A549 (cell line): ENCODE data around the gene CDA. TPM values are rescaled to one million over a fixed set of nuclear protein-coding genes. Genes with fewer than 3 reads are reported as not detected.

Experiments used
- ATAC-seq, 2 experiments: fragments of 200-7000 bp in 1 of 2; fragments of >200 bp in 1 of 2; cut with Nextera tagmentation in 1 of 2; cut with Tn5 transposase in 1 of 2; 3 replicates each; pipeline versions ENCODE4 v1.8.0 to v1.9.1; 2018 to 2020; ENCODE audit warnings: mild to moderate bottlenecking in 1 of 2, moderate library complexity in 1 of 2
- CTCF ChIA-PET: fragments of 300-600 bp; sonication (Branson Sonifier 250); formaldehyde crosslinking; extraction: SDS; loops from one replicate; lab custom pipeline; 2021; ENCODE audit warnings: antibody characterized with exemption, inconsistent platforms; lab: Yijun Ruan, JAX
- POLR2A ChIA-PET: fragments of 350-600 bp; formaldehyde crosslinking; extraction: SDS; loops from one replicate; lab custom pipeline; 2021; ENCODE audit warnings: antibody characterized with exemption, inconsistent platforms; lab: Yijun Ruan, JAX
- DNase-seq, 2 experiments: peaks; one replicate each; pipeline versions ENCODE4 v3.0.0 to v3.0.0-alpha.2; 2011 to 2016; ENCODE audit warnings: low read depth in 1 of 2, low spot score in 1 of 2
- FAIRE-seq: peaks from 2 replicates; lab custom pipeline; 2011; peaks lifted over from hg19 to GRCh38; lab: Jason Lieb, UNC
- H3K27ac ChIP-seq, 2 experiments: fragments of >200 bp; sonication (Bioruptor Twin); formaldehyde crosslinking; 3 replicates each; pipeline ENCODE4 v1.5.1; 2016 to 2017
- H3K4me1 ChIP-seq: fragments of >200 bp; sonication (Bioruptor Twin); formaldehyde crosslinking; 3 replicates; pipeline ENCODE4 v1.6.1; 2016
- H3K4me2 ChIP-seq: fragments of >200 bp; sonication (Bioruptor Twin); formaldehyde crosslinking; 3 replicates; pipeline ENCODE4 v1.6.1; 2016
- H3K4me3 ChIP-seq: fragments of >200 bp; sonication (Bioruptor Twin); formaldehyde crosslinking; 3 replicates; pipeline ENCODE4 v1.5.1; 2016
- H3K9me3 ChIP-seq: fragments of >200 bp; sonication (Bioruptor Twin); formaldehyde crosslinking; 3 replicates; pipeline ENCODE4 v1.6.1; 2016
- BHLHE40 ChIP-seq: IDR thresholded peaks from 2 replicates; pipeline ENCODE4 v1.6.1; 2012; ENCODE audit warnings: low read depth, low read length, inconsistent platforms
- CBX2 ChIP-seq: fragments of 200-600 bp; sonication (generic); IDR thresholded peaks from 2 replicates; pipeline ENCODE4 v1.6.1; 2016; ENCODE audit warnings: low read depth, mild to moderate bottlenecking, borderline replicate concordance
- CEBPB ChIP-seq, 2 experiments: fragments of >200 bp in 1 of 2; sonication (Bioruptor Twin) in 1 of 2; formaldehyde crosslinking in 1 of 2; IDR thresholded peaks; 2 replicates each; pipeline ENCODE4 v1.6.1; 2012 to 2016
- CHD2 ChIP-seq: fragments of 150-350 bp; IDR thresholded peaks from 2 replicates; pipeline ENCODE4 v1.6.1; 2014; ENCODE audit warnings: low read length; ENCODE audit not compliant: partially characterized antibody
- CHD4 ChIP-seq: fragments of 200-600 bp; sonication (generic); IDR thresholded peaks from 2 replicates; pipeline ENCODE4 v1.6.1; 2016; ENCODE audit warnings: antibody characterized with exemption, mild to moderate bottlenecking, borderline replicate concordance
- E2F6 ChIP-seq: IDR thresholded peaks from 2 replicates; pipeline ENCODE4 v1.6.1; 2012; ENCODE audit warnings: low read depth, borderline replicate concordance
- EHF ChIP-seq: fragments of 250-450 bp; sonication (Bioruptor Pico); IDR thresholded peaks from 2 replicates; pipeline ENCODE4 v1.5.0; 2020; ENCODE audit warnings: mild to moderate bottlenecking
- EHMT2 ChIP-seq: fragments of 200-600 bp; sonication (generic); IDR thresholded peaks from 2 replicates; pipeline ENCODE4 v1.6.1; 2016; ENCODE audit warnings: antibody characterized with exemption, low read depth, mild to moderate bottlenecking, moderate library complexity
- ELK1 ChIP-seq: fragments of 150-350 bp; IDR thresholded peaks from 2 replicates; pipeline ENCODE4 v1.6.1; 2014; ENCODE audit warnings: low read depth, mild to moderate bottlenecking, low read length
- FOSL2 ChIP-seq, 2 experiments: fragments of 450-650 bp in 1 of 2; fragments of >200 bp in 1 of 2; sonication (Bioruptor Twin) in 1 of 2; formaldehyde crosslinking; IDR thresholded peaks; 2 replicates each; pipeline versions ENCODE4 v1.5.0 to v1.6.1; 2016 to 2020; ENCODE audit warnings: mild to moderate bottlenecking in 1 of 2, moderate library complexity in 1 of 2
- GATA3 ChIP-seq: IDR thresholded peaks from 2 replicates; pipeline ENCODE4 v1.6.1; 2012; ENCODE audit warnings: borderline replicate concordance
- HDAC2 ChIP-seq: fragments of 200-600 bp; sonication (generic); IDR thresholded peaks from 2 replicates; pipeline ENCODE4 v1.6.1; 2016
- HEYL ChIP-seq: fragments of 250-450 bp; sonication (Bioruptor Pico); IDR thresholded peaks from 2 replicates; pipeline ENCODE4 v1.8.0; 2021; ENCODE audit warnings: mild to moderate bottlenecking, moderate library complexity
- JUNB ChIP-seq: fragments of >200 bp; sonication (Bioruptor Twin); formaldehyde crosslinking; IDR thresholded peaks from 2 replicates; pipeline ENCODE4 v1.6.1; 2016
- KDM5A ChIP-seq: fragments of 200-600 bp; sonication (generic); IDR thresholded peaks from 2 replicates; pipeline ENCODE4 v1.6.1; 2016; ENCODE audit warnings: antibody characterized with exemption, mild to moderate bottlenecking
- MAFK ChIP-seq: fragments of 450-650 bp; IDR thresholded peaks from 2 replicates; pipeline ENCODE4 v1.6.1; 2014; ENCODE audit not compliant: partially characterized antibody
- MYC ChIP-seq: IDR thresholded peaks from 2 replicates; pipeline ENCODE4 v1.6.1; 2012; ENCODE audit warnings: mild to moderate bottlenecking, inconsistent platforms, low read length, improper control_type of control experiment, borderline replicate concordance
- NR3C1 ChIP-seq: fragments of >200 bp; sonication (Bioruptor Twin); formaldehyde crosslinking; IDR thresholded peaks from 3 replicates; pipeline ENCODE4 v1.6.1; 2017
- POLR2A ChIP-seq: IDR thresholded peaks from 2 replicates; pipeline ENCODE4 v1.6.1; 2012; ENCODE audit warnings: mild to moderate bottlenecking, low read length
- RAD21 ChIP-seq, 2 experiments: fragments of >200 bp in 1 of 2; sonication (Bioruptor Twin) in 1 of 2; formaldehyde crosslinking in 1 of 2; IDR thresholded peaks in 1 of 2; conservative IDR thresholded peaks in 1 of 2; 2 replicates in 1 of 2; 3 replicates in 1 of 2; pipeline ENCODE4 v1.6.1; 2012 to 2018; ENCODE audit warnings: inconsistent platforms in 1 of 2
- RARB ChIP-seq: fragments of 250-450 bp; sonication (Bioruptor Pico); IDR thresholded peaks from 2 replicates; pipeline ENCODE4 v1.8.0; 2021; ENCODE audit warnings: mild to moderate bottlenecking, moderate library complexity
- RCOR1 ChIP-seq: fragments of 150-350 bp; IDR thresholded peaks from 2 replicates; pipeline ENCODE4 v1.6.1; 2014; ENCODE audit warnings: antibody characterized with exemption, low read length, low read depth
- REST ChIP-seq: fragments of 200-600 bp; sonication (generic); IDR thresholded peaks from 2 replicates; pipeline ENCODE4 v1.6.1; 2016; ENCODE audit warnings: antibody characterized with exemption, mild to moderate bottlenecking, moderate library complexity
- SMC3 ChIP-seq: fragments of >200 bp; sonication (Bioruptor Twin); formaldehyde crosslinking; IDR thresholded peaks from 3 replicates; pipeline ENCODE4 v1.6.1; 2018; ENCODE audit warnings: inconsistent platforms
- TFCP2L1 ChIP-seq: fragments of 250-450 bp; sonication (Bioruptor Pico); IDR thresholded peaks from 2 replicates; pipeline ENCODE4 v1.5.0; 2021; ENCODE audit warnings: mild to moderate bottlenecking
- USF2 ChIP-seq: fragments of 450-650 bp; IDR thresholded peaks from 2 replicates; pipeline ENCODE4 v1.6.1; 2014; ENCODE audit warnings: antibody characterized with exemption
- ZC3H11A ChIP-seq: fragments of 450-650 bp; IDR thresholded peaks from 2 replicates; pipeline ENCODE4 v1.6.1; 2014; ENCODE audit warnings: antibody characterized with exemption, mild to moderate bottlenecking
- ZNF302 ChIP-seq: fragments of 250-450 bp; sonication (Bioruptor Pico); IDR thresholded peaks from 2 replicates; pipeline ENCODE4 v1.9.0; 2021; ENCODE audit warnings: inconsistent platforms, mild to moderate bottlenecking, moderate library complexity
- ZSCAN20 ChIP-seq: fragments of 250-450 bp; sonication (Bioruptor Pico); IDR thresholded peaks from 2 replicates; pipeline ENCODE4 v1.8.0; 2022; ENCODE audit warnings: mild to moderate bottlenecking, moderate library complexity
- WGBS: methylation state at CpG from one replicate; pipeline ENCODE4 v1.1.6; 2017; ENCODE audit errors: missing lambda C conversion rate; 5-methylcytosine and 5-hydroxymethylcytosine counted together
- polyA plus RNA-seq, 4 experiments: library from polyadenylated mRNA; depleted of rRNA in 3 of 4; stranded (reverse); fragments of >200 nt; fragmentation: RNase III in 1 of 4; extraction: RNeasy Plus Mini Kit Qiagen cat#74134 plus additional on column Dnase treatment in 1 of 4; gene quantifications; 2 replicates in 3 of 4; 3 replicates in 1 of 4; pipeline ENCODE4 v1.2.3, GENCODE V29; 2011 to 2017

Gene CDA
- polyA plus RNA-seq, 2 of the 4 experiments (the other 2 are of a cell fraction) = 11.2 to 44.6 TPM

- Histone ChIP-seq H3K27ac (peak overlapping the region; percentile 70 to 89; a peak in 5 of 6 replicates), H3K4me2 (no peak overlapping the region), H3K4me1 (peaks cover 51% of the 10 kb centered on the region), H3K9me3 (no peaks in the 10 kb centered on the region), H3K4me3 (no peak overlapping the region)
- ChIA-PET CTCF (interaction anchor here (1.0 to 2.6 kb wide), 3 partner anchors 28 to 31 kb away, joined by 4 to 7 read pairs (median 5); partner anchors contain the start of gene PINK1), POLR2A (interaction anchor here (1.1 to 1.2 kb wide), 2 partner anchors 11 to 31 kb away, joined by 3 to 4 read pairs; partner anchors contain the start of gene PINK1)
- ATAC-seq (no peak), DNase-seq (no peak), FAIRE-seq (no peak)
- 86% methylated on average over 4 of the region's 4 CpGs for WGBS
- TF ChIP-seq RAD21 (conservative IDR thresholded peaks at IDR 0.05 in 1 of 2, IDR thresholded peaks at IDR 0.05 in 1 of 2) = no peak
- no peak for TF ChIP-seq BHLHE40
- no peak for TF ChIP-seq REST
- TF ChIP-seq CHD2 = no peak
These were observed 14.1 kb downstream of the CDA start for GRCh38 chr1:20602851-20603450.

- ATAC-seq (peak; percentile 88 to 91), DNase-seq (peak in 1 of 2 experiments; percentile 84), FAIRE-seq (no peak)
- no peak overlapping the region for H3K4me3 ChIP-seq
- H3K4me2 ChIP-seq = peak overlapping the region; percentile 42
- ChIA-PET POLR2A (interaction anchor here (1.1 to 1.2 kb wide), 2 partner anchors 10 to 30 kb away, joined by 3 to 4 read pairs; partner anchors contain the start of gene PINK1), CTCF (interaction anchor here (1.0 to 2.6 kb wide), 4 partner anchors 10 to 30 kb away, joined by 4 to 7 read pairs (median 5); partner anchors contain the start of gene PINK1)
- H3K4me1 ChIP-seq = peaks cover 51% of the 10 kb centered on the region
- WGBS = 36% methylated on average over 9 of the region's 9 CpGs
- no peaks in the 10 kb centered on the region for H3K9me3 ChIP-seq
- H3K27ac ChIP-seq = peak overlapping the region; percentile 71 to 89
- peak; percentile 61 for TF ChIP-seq JUNB
- TF ChIP-seq E2F6 = no peak
- TF ChIP-seq CHD4 = no peak
- TF ChIP-seq ZC3H11A = no peak
- TF ChIP-seq POLR2A = no peak
- no peak for TF ChIP-seq ELK1
- TF ChIP-seq KDM5A = no peak
- 0 out of 3 replicates have a peak, but pooled peaks have one; percentile 12 for TF ChIP-seq SMC3
- no peak for TF ChIP-seq ZSCAN20 (CRISPR knock-in tag)
- TF ChIP-seq HDAC2 = no peak
- TF ChIP-seq RARB (CRISPR knock-in tag) = no peak
- TF ChIP-seq RCOR1 = no peak
- TF ChIP-seq FOSL2 (IDR thresholded peaks at IDR 0.05) = 0 out of 2 replicates have a peak, but pooled peaks have one; percentile 25
- peak; percentile 84 for TF ChIP-seq FOSL2 (CRISPR knock-in tag; IDR thresholded peaks at IDR 0.05)
- no peak for TF ChIP-seq EHF (CRISPR knock-in tag)
- no peak for TF ChIP-seq EHMT2
- peak in 1 of 2 experiments; percentile 66; a peak in 1 of 4 replicates for TF ChIP-seq CEBPB (IDR thresholded peaks at IDR 0.05)
- TF ChIP-seq USF2 = peak; percentile 61
- TF ChIP-seq HEYL (CRISPR knock-in tag) = no peak
- TF ChIP-seq NR3C1 = no peak
- no peak for TF ChIP-seq CBX2
- no peak for TF ChIP-seq MYC
- peak; percentile 32; the same call in 1 of the 2 replicates for TF ChIP-seq GATA3
- TF ChIP-seq MAFK = no peak
- no peak for TF ChIP-seq ZNF302 (CRISPR knock-in tag)
- no peak for TF ChIP-seq TFCP2L1
These were observed 14.9 kb downstream of the CDA start for GRCh38 chr1:20603504-20604464.
